GM12801 (cell line): Measurements from ENCODE around the gene PSTPIP2.

Source experiments
- CTCF ChIP-seq: IDR thresholded peaks from one replicate; pipeline ENCODE4 v1.5.1; 2011; ENCODE audit warnings: control low read depth; ENCODE audit not compliant: insufficient read length; ENCODE audit errors: extremely low read depth

The PSTPIP2 gene

GRCh38 chr18:45974088-45974536 lies 97.9 kb downstream of the PSTPIP2 start:
- no peak for TF ChIP-seq CTCF

GRCh38 chr18:45967007-45967706 lies 104.9 kb downstream of the PSTPIP2 start, which contains the start of gene EPG5:
TSS of gene EPG5 (minus strand) at chr18:45967329. CDS start at chr18:45967239, 90 bp downstream.
- TF ChIP-seq CTCF, result no peak

GRCh38 chr18:45962866-45963265 lies 109.2 kb downstream of the PSTPIP2 start:
- no peak for TF ChIP-seq CTCF

GRCh38 chr18:45962461-45962860 lies 109.6 kb downstream of the PSTPIP2 start:
- no peak for TF ChIP-seq CTCF

- TF ChIP-seq CTCF, result no peak
Observed at GRCh38 chr18:45958730-45959129, 113.3 kb downstream of the PSTPIP2 start.

GRCh38 chr18:45958027-45958426 lies 114.0 kb downstream of the PSTPIP2 start:
- TF ChIP-seq CTCF, result no peak

GRCh38 chr18:45957100-45957499 lies 115.0 kb downstream of the PSTPIP2 start:
- no peak for TF ChIP-seq CTCF
